GM19239 (cell line): ENCODE results near the gene ZNF142.

ENCODE experiments used
- DNase-seq: peaks from one replicate; pipeline ENCODE4 v3.0.0; 2011; ENCODE audit warnings: low spot score; ENCODE audit not compliant: insufficient read length
- FAIRE-seq: peaks from 2 replicates; lab custom pipeline; 2011; peaks lifted over from hg19 to GRCh38; lab: Jason Lieb, UNC

The ZNF142 gene

DNA sequence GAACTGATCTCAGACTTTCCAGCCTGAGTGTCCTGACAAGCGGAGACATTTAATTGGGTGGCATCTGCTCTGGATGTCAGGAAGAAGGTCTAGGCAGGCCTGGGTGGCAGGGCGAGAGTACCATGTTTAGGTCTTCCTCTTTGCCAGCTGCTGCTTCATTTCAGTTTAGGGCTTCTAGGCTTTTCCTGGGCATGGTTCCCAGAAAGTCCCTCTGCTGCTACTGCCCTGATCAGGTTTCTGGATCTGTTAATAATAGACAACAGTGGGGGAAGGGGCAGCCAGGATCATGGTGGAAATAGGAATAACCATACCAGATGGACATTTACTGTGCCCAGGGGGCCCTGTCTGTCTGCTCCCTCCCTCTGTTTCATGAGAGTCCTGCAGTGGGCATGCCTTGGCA is 54.0 kb downstream of the ZNF142 start:
- FAIRE-seq (no peak), DNase-seq (no peak)
